ENCODE data around the gene SCN7A. TPM values are rescaled to one million over a fixed set of nuclear protein-coding genes. Genes with fewer than 3 reads are reported as not detected.
"Not testable (repeated sequence)": the region's sequence is repeated elsewhere in the genome, so short reads cannot be mapped to it uniquely, and the experiment has no call there.

SCN7A gene
- total RNA-seq, 1 donor from 2014 or later: not detected

DNA sequence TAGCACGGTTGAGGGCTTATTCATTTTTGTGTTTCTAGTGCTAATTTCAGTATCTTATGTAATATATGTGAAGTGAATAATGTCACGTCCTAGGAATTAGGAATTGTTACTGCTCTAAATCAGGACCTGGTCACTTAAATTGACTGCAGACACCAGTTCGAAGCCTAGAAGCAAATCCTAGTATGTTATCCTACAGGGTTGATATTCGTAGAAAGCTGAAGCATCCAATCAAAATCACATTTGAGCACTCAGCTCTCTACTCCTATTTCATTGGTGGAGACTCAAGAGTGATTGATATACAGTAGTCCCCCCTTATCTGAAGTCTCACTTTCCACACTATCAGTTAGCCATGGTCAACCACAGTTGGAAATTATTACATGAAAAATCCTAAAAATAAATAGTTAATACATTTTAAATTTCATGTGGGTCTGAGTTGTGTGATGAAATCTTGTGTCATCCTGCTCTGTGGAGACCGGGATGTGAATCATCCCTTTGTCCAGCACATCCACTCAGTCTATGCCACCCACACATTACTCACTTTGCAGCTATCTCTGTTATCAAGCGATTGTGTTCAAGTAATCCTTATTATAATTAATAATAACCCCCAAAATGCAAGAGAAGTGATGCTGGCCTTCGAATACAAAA lies 83.1 kb downstream of the SCN7A start:
- Mint-ChIP-seq H3K27ac (no peak overlapping the region), H3K4me3 (ENCODE audit: low read depth) (no peak overlapping the region), H3K4me1 (ENCODE audit: low read depth) (no peaks in the 10 kb centered on the region), H3K36me3 (ENCODE audit: low read depth) (no peaks in the 10 kb centered on the region), H3K9me3 (no peaks in the 10 kb centered on the region), H3K27me3 (ENCODE audit: low read depth) (no peaks in the 10 kb centered on the region)
- intact Hi-C loops (cut with micrococcal nuclease): no loop called here
- DNase-seq (ENCODE audit: low spot score): no peak

DNA sequence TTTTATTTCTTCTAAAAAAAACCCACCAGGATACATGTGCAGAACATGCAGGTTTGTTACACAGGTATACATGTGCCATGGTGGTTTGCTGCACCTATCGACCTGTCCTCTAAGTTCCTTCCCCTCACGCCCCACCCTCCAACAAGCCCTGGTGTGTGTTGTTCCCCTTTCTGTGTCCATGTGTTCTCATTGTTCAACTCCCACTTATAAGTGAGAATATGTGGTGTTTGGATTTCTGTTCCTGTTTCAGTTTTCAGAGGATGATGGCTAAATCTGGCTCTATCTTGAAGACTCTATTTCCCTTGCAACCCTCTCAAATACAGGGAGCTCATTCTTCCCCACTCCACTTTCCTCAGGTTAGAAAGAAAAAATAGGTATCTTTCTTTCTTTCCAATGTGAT lies 86.3 kb downstream of the SCN7A start:
- intact Hi-C loops (cut with micrococcal nuclease); H3K27ac Mint-ChIP-seq; DNase-seq (ENCODE audit: low spot score); H3K4me3 Mint-ChIP-seq (ENCODE audit: low read depth); H3K36me3 Mint-ChIP-seq (ENCODE audit: low read depth); H3K9me3 Mint-ChIP-seq; H3K27me3 Mint-ChIP-seq (ENCODE audit: low read depth); H3K4me1 Mint-ChIP-seq (ENCODE audit: low read depth): not testable (repeated sequence)

DNA sequence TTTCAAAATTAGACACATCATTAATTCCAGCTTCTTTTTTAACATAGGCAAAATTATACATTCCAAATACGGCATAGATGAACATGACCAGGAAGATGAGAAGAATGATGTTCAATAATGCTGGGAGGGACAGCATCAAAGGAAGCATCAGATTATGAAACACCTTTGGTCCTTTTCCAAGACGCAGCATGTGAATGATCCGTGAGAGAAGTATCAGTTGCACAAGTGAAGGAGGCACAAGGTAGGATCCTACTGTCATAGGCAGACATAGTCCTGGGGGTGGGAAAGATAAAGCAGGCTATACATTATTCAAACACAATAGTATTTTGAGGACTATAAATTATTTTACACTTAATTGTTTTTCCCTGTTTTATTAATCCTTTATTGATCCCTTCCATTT lies 87.7 kb downstream of the SCN7A start:
- H3K36me3 Mint-ChIP-seq (ENCODE audit: low read depth): no peaks in the 10 kb centered on the region
- DNase-seq (ENCODE audit: low spot score): no peak
- no peaks in the 10 kb centered on the region for H3K9me3 Mint-ChIP-seq
- no peaks in the 10 kb centered on the region for H3K4me1 Mint-ChIP-seq (ENCODE audit: low read depth)
- no peaks in the 10 kb centered on the region for H3K27me3 Mint-ChIP-seq (ENCODE audit: low read depth)
- no peak overlapping the region for H3K4me3 Mint-ChIP-seq (ENCODE audit: low read depth)
- intact Hi-C loops (cut with micrococcal nuclease): no loop called here
- no peak overlapping the region for H3K27ac Mint-ChIP-seq

DNA sequence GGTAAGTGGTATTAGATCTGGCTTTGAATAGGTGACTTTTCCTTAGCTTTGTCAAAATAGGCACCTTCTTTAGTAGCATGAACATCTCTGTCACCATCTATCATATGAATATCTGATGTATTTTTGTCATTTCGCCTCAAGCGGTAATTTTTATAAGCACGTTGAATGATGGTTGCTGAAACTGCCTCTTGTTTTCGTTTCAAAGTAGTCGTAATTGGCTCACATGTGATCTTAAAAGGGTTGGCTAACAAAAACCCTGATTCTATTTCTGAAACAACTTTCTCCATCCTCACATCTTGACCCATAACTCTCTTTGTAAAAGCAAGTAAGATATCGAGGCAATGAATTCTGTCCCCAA lies 88.5 kb downstream of the SCN7A start:
- Mint-ChIP-seq H3K9me3 (no peaks in the 10 kb centered on the region), H3K36me3 (ENCODE audit: low read depth) (no peaks in the 10 kb centered on the region), H3K27me3 (ENCODE audit: low read depth) (no peaks in the 10 kb centered on the region), H3K27ac (no peak overlapping the region), H3K4me1 (ENCODE audit: low read depth) (no peaks in the 10 kb centered on the region), H3K4me3 (ENCODE audit: low read depth) (no peak overlapping the region)
- no peak for DNase-seq (ENCODE audit: low spot score)
- intact Hi-C loops (cut with micrococcal nuclease): no loop called here

DNA sequence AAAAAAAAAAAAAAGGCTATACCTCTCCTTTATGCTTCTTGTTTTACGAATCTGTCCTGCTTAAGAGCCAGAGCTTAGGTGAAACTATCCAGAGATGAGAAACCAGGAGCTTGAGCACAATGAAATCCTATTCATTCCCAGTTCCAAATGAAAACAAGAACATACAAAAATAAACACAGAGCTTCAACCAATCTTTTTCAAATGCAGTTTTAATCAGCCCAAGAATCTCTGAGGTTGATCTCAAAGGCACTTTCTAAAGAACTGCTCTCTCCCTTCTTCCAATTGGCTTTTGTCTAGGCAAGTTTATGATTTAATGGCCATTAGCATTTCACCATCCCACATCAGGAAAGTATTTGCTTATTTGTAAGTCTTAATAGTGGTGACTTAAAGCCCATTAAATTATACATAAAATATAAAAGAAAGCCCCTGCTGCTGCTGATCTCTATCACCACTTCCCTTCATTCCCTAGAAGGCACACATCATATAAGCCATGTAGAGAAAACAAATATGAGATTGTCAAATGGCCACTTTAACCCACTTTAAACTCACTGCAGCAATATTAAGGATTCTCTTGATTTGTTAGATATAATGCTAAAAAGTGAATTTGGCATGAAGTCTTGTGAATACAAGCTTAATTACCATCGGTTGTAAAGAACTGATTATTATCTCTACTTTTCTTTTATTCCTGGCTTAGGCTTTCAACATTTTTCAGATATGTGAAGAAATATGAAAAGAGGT lies 89.0 kb downstream of the SCN7A start:
- H3K9me3 Mint-ChIP-seq: no peaks in the 10 kb centered on the region
- H3K27ac Mint-ChIP-seq: no peak overlapping the region
- H3K4me1 Mint-ChIP-seq (ENCODE audit: low read depth): no peaks in the 10 kb centered on the region
- intact Hi-C loops (cut with micrococcal nuclease): no loop called here
- H3K4me3 Mint-ChIP-seq (ENCODE audit: low read depth): no peak overlapping the region
- no peak for DNase-seq (ENCODE audit: low spot score)
- H3K36me3 Mint-ChIP-seq (ENCODE audit: low read depth): no peaks in the 10 kb centered on the region
- H3K27me3 Mint-ChIP-seq (ENCODE audit: low read depth): no peaks in the 10 kb centered on the region

DNA sequence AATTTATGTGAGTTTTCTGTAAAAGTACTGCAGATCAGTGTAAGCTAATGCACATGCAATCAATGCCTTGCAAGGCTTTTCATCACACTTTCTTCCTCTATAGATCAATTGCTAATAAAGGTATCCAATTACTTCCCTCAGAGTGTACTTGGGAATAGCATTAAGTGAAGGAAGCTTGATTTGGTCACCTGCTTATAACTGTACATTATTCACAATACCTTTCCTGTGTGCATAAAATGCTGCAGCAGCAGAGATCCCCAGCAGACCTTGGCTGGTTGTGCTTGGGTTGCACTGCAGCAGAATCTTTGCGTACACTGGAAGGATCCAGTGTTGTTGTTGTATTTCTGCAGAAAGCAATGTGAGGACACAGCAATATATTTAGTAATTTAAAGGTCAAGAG lies 99.8 kb downstream of the SCN7A start:
- Mint-ChIP-seq H3K4me3 (ENCODE audit: low read depth) (no peak overlapping the region), H3K9me3 (no peaks in the 10 kb centered on the region), H3K36me3 (ENCODE audit: low read depth) (no peaks in the 10 kb centered on the region), H3K4me1 (ENCODE audit: low read depth) (no peaks in the 10 kb centered on the region), H3K27me3 (ENCODE audit: low read depth) (no peaks in the 10 kb centered on the region), H3K27ac (no peak overlapping the region)
- intact Hi-C loops (cut with micrococcal nuclease): no loop called here
- DNase-seq (ENCODE audit: low spot score): no peak

DNA sequence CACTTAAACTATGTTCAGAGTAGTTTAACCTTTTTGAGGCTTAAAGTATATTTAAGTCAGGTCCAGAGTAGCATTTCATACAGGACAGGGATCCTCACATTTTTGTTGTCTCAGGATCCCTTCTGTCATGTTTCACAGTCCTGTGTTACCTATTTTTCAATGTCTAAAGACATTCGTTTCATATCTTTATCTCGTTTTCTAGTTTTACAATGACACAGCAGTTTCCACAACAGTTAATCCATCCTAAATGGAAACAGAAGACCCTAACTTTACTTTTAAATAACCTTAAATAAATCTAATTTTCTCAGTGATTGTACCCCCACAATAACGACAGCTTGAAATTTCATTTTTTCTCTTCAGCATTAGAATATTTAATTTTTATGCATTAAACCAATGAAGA lies 101.0 kb downstream of the SCN7A start:
- DNase-seq (ENCODE audit: low spot score): no peak
- no peaks in the 10 kb centered on the region for H3K4me1 Mint-ChIP-seq (ENCODE audit: low read depth)
- no peaks in the 10 kb centered on the region for H3K9me3 Mint-ChIP-seq
- intact Hi-C loops (cut with micrococcal nuclease): no loop called here
- H3K36me3 Mint-ChIP-seq (ENCODE audit: low read depth): no peaks in the 10 kb centered on the region
- H3K4me3 Mint-ChIP-seq (ENCODE audit: low read depth): no peak overlapping the region
- H3K27me3 Mint-ChIP-seq (ENCODE audit: low read depth): no peaks in the 10 kb centered on the region
- H3K27ac Mint-ChIP-seq: no peak overlapping the region

DNA sequence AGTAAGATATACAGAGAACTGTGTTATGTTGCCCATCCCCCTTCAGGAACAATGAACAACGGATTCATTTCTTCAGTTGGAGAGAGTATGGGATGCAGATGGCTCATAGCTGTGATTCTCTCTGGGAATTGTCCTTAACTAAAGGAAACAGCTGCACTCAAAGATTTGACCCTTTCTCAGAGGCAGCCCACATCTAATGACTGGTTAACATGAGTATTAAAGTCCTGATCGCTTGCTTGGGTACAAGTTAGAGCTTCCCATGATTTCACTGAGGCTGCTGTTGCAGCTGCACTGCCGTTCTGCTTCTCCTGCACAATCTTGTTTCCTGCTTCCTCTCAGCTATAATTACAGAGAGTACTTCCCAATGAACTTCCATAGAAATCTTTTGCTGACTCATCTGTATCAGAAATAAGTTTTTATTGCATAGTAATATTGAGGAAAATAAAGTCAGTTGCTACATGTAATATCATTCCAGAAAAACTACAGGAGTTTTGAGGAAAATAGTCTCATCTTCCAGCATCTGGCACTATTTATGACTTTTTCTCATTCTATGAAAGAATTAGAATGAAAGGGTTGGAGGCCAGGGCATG lies 105.5 kb downstream of the SCN7A start:
- H3K27ac Mint-ChIP-seq: no peak overlapping the region
- intact Hi-C loops (cut with micrococcal nuclease): no loop called here
- H3K36me3 Mint-ChIP-seq (ENCODE audit: low read depth): no peaks in the 10 kb centered on the region
- no peaks in the 10 kb centered on the region for H3K9me3 Mint-ChIP-seq
- no peak overlapping the region for H3K4me3 Mint-ChIP-seq (ENCODE audit: low read depth)
- H3K27me3 Mint-ChIP-seq (ENCODE audit: low read depth): no peaks in the 10 kb centered on the region
- H3K4me1 Mint-ChIP-seq (ENCODE audit: low read depth): no peaks in the 10 kb centered on the region
- DNase-seq (ENCODE audit: low spot score): no peak

DNA sequence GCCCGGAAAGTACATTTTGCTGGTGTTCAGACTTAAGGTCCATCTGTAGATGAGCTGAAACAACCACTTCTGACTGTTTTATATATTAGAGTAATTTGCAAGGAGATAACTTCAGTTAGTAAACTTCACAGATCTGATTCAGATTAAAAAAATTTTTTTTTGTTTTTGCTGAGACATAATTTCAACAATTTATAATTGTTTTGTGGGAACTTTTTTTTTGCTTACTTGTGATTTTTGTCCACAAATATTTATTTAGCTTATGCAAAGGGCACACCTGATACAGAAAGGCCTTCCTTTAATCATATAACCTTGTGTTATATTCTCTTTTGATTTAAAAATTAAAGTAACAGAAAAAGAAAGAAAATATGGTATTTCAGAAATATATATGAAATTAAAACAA lies 108.7 kb downstream of the SCN7A start:
- Mint-ChIP-seq H3K27me3 (ENCODE audit: low read depth) (no peaks in the 10 kb centered on the region), H3K4me3 (ENCODE audit: low read depth) (no peak overlapping the region), H3K4me1 (ENCODE audit: low read depth) (no peaks in the 10 kb centered on the region), H3K9me3 (no peaks in the 10 kb centered on the region), H3K27ac (no peak overlapping the region), H3K36me3 (ENCODE audit: low read depth) (no peaks in the 10 kb centered on the region)
- DNase-seq (ENCODE audit: low spot score): no peak
- intact Hi-C loops (cut with micrococcal nuclease): loop anchor here (2.0 kb wide), 1 partner anchor 21 kb away; no protein-coding TSS in a partner anchor

DNA sequence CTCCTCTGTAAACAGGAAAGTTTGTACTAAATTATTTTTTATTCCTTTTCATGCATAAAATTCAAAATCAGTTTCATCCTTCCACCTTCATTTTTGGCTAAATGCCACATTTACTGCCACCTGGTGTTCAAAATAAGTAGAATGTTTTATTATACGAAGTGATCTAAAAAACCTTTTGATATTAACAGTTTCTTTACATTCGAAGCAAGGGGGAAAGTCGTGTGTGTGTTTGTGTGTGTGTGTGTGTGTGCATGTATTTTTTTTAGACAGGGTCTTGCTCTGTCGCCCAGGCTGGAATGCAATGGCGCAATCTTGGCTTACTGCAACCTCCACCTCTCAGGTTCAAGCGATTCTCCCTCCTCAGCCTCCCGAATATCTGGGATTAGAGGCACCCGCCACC lies 109.3 kb downstream of the SCN7A start:
- intact Hi-C loops (cut with micrococcal nuclease): loop anchor here (2.0 kb wide), 1 partner anchor 20 kb away; no protein-coding TSS in a partner anchor
- Mint-ChIP-seq H3K4me1 (ENCODE audit: low read depth) (no peaks in the 10 kb centered on the region), H3K27me3 (ENCODE audit: low read depth) (peaks cover 2% of the 10 kb centered on the region), H3K4me3 (ENCODE audit: low read depth) (no peak overlapping the region), H3K27ac (no peak overlapping the region), H3K9me3 (no peaks in the 10 kb centered on the region), H3K36me3 (ENCODE audit: low read depth) (no peaks in the 10 kb centered on the region)
- DNase-seq (ENCODE audit: low spot score): no peak

DNA sequence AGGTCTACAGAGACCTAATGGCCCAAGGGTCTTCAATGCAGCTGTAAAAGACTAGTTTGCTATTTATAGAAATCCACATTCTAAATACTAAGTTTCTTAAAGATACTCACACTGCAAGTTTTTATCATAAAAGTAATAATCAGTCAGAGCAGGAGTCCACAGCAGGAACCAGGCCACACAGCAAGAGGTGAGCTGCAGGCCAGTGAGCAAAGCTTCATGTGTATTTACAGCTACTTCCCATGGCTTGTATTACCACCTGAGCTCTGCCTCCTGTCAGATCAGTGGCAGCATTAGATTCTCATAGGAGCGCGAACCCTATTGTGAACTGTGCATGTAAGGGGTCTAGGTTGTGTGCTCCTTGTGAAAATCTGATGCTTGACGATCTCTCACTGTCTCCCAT lies 111.6 kb downstream of the SCN7A start:
- Mint-ChIP-seq H3K27me3 (ENCODE audit: low read depth) (peaks cover 9% of the 10 kb centered on the region), H3K4me1 (ENCODE audit: low read depth) (no peaks in the 10 kb centered on the region), H3K36me3 (ENCODE audit: low read depth) (no peaks in the 10 kb centered on the region), H3K9me3 (no peaks in the 10 kb centered on the region), H3K27ac (no peak overlapping the region), H3K4me3 (ENCODE audit: low read depth) (no peak overlapping the region)
- no peak for DNase-seq (ENCODE audit: low spot score)
- intact Hi-C loops (cut with micrococcal nuclease): no loop called here

DNA sequence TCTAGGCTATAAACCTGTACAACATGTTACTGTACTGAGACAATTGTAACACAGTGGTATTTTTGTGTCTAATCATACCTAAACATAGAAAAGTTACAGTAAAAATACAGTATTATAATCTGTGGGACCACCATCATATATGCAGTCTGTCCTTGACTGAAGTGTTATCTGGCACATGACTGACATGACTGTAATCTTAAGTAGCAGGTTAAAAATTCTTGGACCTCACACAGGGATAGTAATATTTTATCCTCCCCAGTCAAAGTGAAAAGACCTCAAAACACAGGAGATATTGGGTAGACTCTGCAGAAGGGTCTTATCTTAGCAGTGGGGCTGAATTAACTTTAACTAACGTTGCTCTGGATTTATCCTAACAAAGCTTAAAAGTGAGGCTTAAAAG lies 113.4 kb downstream of the SCN7A start:
- Mint-ChIP-seq H3K27me3 (ENCODE audit: low read depth) (peaks cover 23% of the 10 kb centered on the region), H3K9me3 (no peaks in the 10 kb centered on the region), H3K4me3 (ENCODE audit: low read depth) (no peak overlapping the region), H3K27ac (no peak overlapping the region), H3K36me3 (ENCODE audit: low read depth) (no peaks in the 10 kb centered on the region), H3K4me1 (ENCODE audit: low read depth) (peaks cover 3% of the 10 kb centered on the region)
- intact Hi-C loops (cut with micrococcal nuclease): no loop called here
- DNase-seq (ENCODE audit: low spot score): no peak

DNA sequence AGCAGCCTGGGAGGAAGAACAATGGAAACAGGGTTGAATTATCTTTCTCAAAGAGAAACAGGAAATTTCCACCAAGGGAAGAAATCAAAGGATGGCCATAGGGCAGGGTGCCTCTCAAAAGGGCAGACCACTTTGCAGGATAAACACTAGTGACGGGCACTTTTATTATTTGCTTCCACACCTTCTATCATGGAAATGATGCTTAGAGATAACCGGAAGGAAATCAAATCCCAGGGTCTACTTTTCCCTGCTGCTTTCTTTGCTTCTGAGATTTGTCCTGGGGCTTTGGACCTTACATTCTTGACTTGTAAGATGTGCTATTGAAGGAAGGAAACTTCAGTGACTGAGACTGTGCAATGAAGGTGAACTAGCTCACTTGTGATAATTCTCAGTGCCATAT lies 117.2 kb downstream of the SCN7A start:
- Mint-ChIP-seq H3K9me3 (no peaks in the 10 kb centered on the region), H3K27ac (no peak overlapping the region), H3K4me3 (ENCODE audit: low read depth) (no peak overlapping the region), H3K36me3 (ENCODE audit: low read depth) (no peaks in the 10 kb centered on the region), H3K4me1 (ENCODE audit: low read depth) (peaks cover 10% of the 10 kb centered on the region), H3K27me3 (ENCODE audit: low read depth) (peaks cover 45% of the 10 kb centered on the region)
- no peak for DNase-seq (ENCODE audit: low spot score)
- intact Hi-C loops (cut with micrococcal nuclease): no loop called here

Data from activated T-helper 2 cell treated with anti-CD3 and anti-CD28 coated beads, Interferon-gamma antibody, Interleukin-2, Interleukin-4, amounts not matched to agents 10 μg/mL and 5 μg/mL and 100 μg/mL, durations not matched to agents 14 hours and 24 hours and 36 hours (primary cell).